ENCODE measurements around the gene CBLIF.

CBLIF gene

GRCh38 chr11:59833602-59834001 lies 11.7 kb downstream of the CBLIF start:
- no peak overlapping the region for H3K4ac ChIP-seq (ENCODE audit: low read length)

GRCh38 chr11:59829358-59829757 lies 15.9 kb downstream of the CBLIF start:
- no peaks in the 10 kb centered on the region for H3K36me3 ChIP-seq (replicated peaks in 1 of 2; ENCODE audit: control insufficient read depth in 2 of 2, insufficient read depth in 2 of 2, low read length in 2 of 2)
- no peak overlapping the region for H4K8ac ChIP-seq (ENCODE audit: low read depth, low read length)
- no peak overlapping the region for H2AFZ ChIP-seq (ENCODE audit: low read length)
- no peak for DNase-seq (ENCODE audit: low spot score)
- no CpG with 5 or more reads among the region's 3 CpGs for WGBS, 2 donors (ENCODE audit: extremely low coverage in 2 of 2, insufficient read length in 2 of 2, insufficient replicate concordance in 1 of 2)
- H2BK120ac ChIP-seq (ENCODE audit: low read depth, low read length), result no peak overlapping the region
- no peak overlapping the region for H2BK5ac ChIP-seq (ENCODE audit: low read length)
- H3K23ac ChIP-seq (ENCODE audit: low read depth, low read length, poor library complexity), result no peak overlapping the region
- peaks cover 0 to 1% of the 10 kb centered on the region in 2 donors for H3K9me3 ChIP-seq (replicated peaks in 1 of 2; ENCODE audit: control insufficient read depth in 2 of 2, insufficient read depth in 1 of 2, low read depth in 1 of 2, low read length in 2 of 2)
- no peak overlapping the region for H3K4ac ChIP-seq (ENCODE audit: low read length)
- H2AK5ac ChIP-seq (ENCODE audit: low read depth, low read length), result no peak overlapping the region
- H2BK15ac ChIP-seq (ENCODE audit: low read length), result no peak overlapping the region
- H3K4me1 ChIP-seq (ENCODE audit: control insufficient read depth in 2 of 2, insufficient read depth in 1 of 2, low read depth in 1 of 2, low read length in 2 of 2), result no peaks in the 10 kb centered on the region
- no peaks in the 10 kb centered on the region for H3K79me1 ChIP-seq (ENCODE audit: low read depth, low read length)
- H3K27me3 ChIP-seq (ENCODE audit: control insufficient read depth in 3 of 3, insufficient read depth in 3 of 3, low read depth in 1 of 3, low read length in 3 of 3), result no peaks in the 10 kb centered on the region
- no peak overlapping the region for H3K4me3 ChIP-seq (ENCODE audit: low read length in 2 of 2)
- no peak overlapping the region for H3K18ac ChIP-seq (ENCODE audit: low read length)
- no peak overlapping the region for H4K91ac ChIP-seq (ENCODE audit: low read depth, low read length, poor library complexity)
- no peak overlapping the region for H2BK12ac ChIP-seq (ENCODE audit: low read length)
- no peak overlapping the region for H3K4me2 ChIP-seq (ENCODE audit: insufficient read depth, low read length, poor library complexity, severe bottlenecking)
- no peak overlapping the region for H3K14ac ChIP-seq (ENCODE audit: low read length)
- H3K9ac ChIP-seq (ENCODE audit: low read depth, low read length, poor library complexity), result no peak overlapping the region
- H3K27ac ChIP-seq (replicated peaks; ENCODE audit: low read length), result no peak overlapping the region

More at GRCh38 chr11:59833602-59834001, 11.7 kb downstream of the CBLIF start:
- H4K8ac ChIP-seq (ENCODE audit: low read depth, low read length), result no peak overlapping the region
- no peak overlapping the region for H3K9ac ChIP-seq (ENCODE audit: low read depth, low read length, poor library complexity)
- H3K36me3 ChIP-seq (replicated peaks in 1 of 2; ENCODE audit: control insufficient read depth in 2 of 2, insufficient read depth in 2 of 2, low read length in 2 of 2), result no peaks in the 10 kb centered on the region
- no peak overlapping the region for H3K27ac ChIP-seq (replicated peaks; ENCODE audit: low read length)
- H4K91ac ChIP-seq (ENCODE audit: low read depth, low read length, poor library complexity), result no peak overlapping the region
- H3K14ac ChIP-seq (ENCODE audit: low read length), result no peak overlapping the region
- H3K4me1 ChIP-seq (ENCODE audit: control insufficient read depth in 2 of 2, insufficient read depth in 1 of 2, low read depth in 1 of 2, low read length in 2 of 2), result no peaks in the 10 kb centered on the region
- no peaks in the 10 kb centered on the region for H3K27me3 ChIP-seq (ENCODE audit: control insufficient read depth in 3 of 3, insufficient read depth in 3 of 3, low read depth in 1 of 3, low read length in 3 of 3)
- H3K4me2 ChIP-seq (ENCODE audit: insufficient read depth, low read length, poor library complexity, severe bottlenecking), result no peak overlapping the region
- no CpG with 5 or more reads among the region's 2 CpGs for WGBS, 2 donors (ENCODE audit: extremely low coverage in 2 of 2, insufficient read length in 2 of 2, insufficient replicate concordance in 1 of 2)
- H3K79me1 ChIP-seq (ENCODE audit: low read depth, low read length), result no peaks in the 10 kb centered on the region
- peaks cover 0 to 1% of the 10 kb centered on the region in 2 donors for H3K9me3 ChIP-seq (replicated peaks in 1 of 2; ENCODE audit: control insufficient read depth in 2 of 2, insufficient read depth in 1 of 2, low read depth in 1 of 2, low read length in 2 of 2)
- H3K18ac ChIP-seq (ENCODE audit: low read length), result no peak overlapping the region
- H2BK12ac ChIP-seq (ENCODE audit: low read length), result no peak overlapping the region
- no peak overlapping the region for H2AFZ ChIP-seq (ENCODE audit: low read length)
- DNase-seq (ENCODE audit: low spot score), result no peak
- no peak overlapping the region for H2BK15ac ChIP-seq (ENCODE audit: low read length)
- H3K23ac ChIP-seq (ENCODE audit: low read depth, low read length, poor library complexity), result no peak overlapping the region
- no peak overlapping the region for H2BK120ac ChIP-seq (ENCODE audit: low read depth, low read length)
- H2BK5ac ChIP-seq (ENCODE audit: low read length), result no peak overlapping the region
- no peak overlapping the region for H2AK5ac ChIP-seq (ENCODE audit: low read depth, low read length)
- no peak overlapping the region for H3K4me3 ChIP-seq (ENCODE audit: low read length in 2 of 2)

GRCh38 chr11:59822989-59823566 lies 22.2 kb downstream of the CBLIF start:
- Histone ChIP-seq H3K18ac (ENCODE audit: low read length) (no peak overlapping the region), H3K4me1 (ENCODE audit: control insufficient read depth in 2 of 2, insufficient read depth in 1 of 2, low read depth in 1 of 2, low read length in 2 of 2) (no peaks in the 10 kb centered on the region), H3K14ac (ENCODE audit: low read length) (no peak overlapping the region), H3K9ac (ENCODE audit: low read depth, low read length, poor library complexity) (no peak overlapping the region), H3K9me3 (replicated peaks in 1 of 2; ENCODE audit: control insufficient read depth in 2 of 2, insufficient read depth in 1 of 2, low read depth in 1 of 2, low read length in 2 of 2) (no peaks in the 10 kb centered on the region), H2BK5ac (ENCODE audit: low read length) (no peak overlapping the region), H4K8ac (ENCODE audit: low read depth, low read length) (no peak overlapping the region), H3K4me2 (ENCODE audit: insufficient read depth, low read length, poor library complexity, severe bottlenecking) (no peak overlapping the region), H3K36me3 (replicated peaks in 1 of 2; ENCODE audit: control insufficient read depth in 2 of 2, insufficient read depth in 2 of 2, low read length in 2 of 2) (no peaks in the 10 kb centered on the region), H2BK120ac (ENCODE audit: low read depth, low read length) (no peak overlapping the region), H3K23ac (ENCODE audit: low read depth, low read length, poor library complexity) (no peak overlapping the region), H3K27ac (replicated peaks; ENCODE audit: low read length) (no peak overlapping the region), H4K91ac (ENCODE audit: low read depth, low read length, poor library complexity) (no peak overlapping the region), H3K27me3 (ENCODE audit: control insufficient read depth in 3 of 3, insufficient read depth in 3 of 3, low read depth in 1 of 3, low read length in 3 of 3) (peaks cover 0 to 18% (median 0%) of the 10 kb centered on the region in 3 experiments), H3K4me3 (ENCODE audit: low read length in 2 of 2) (no peak overlapping the region), H2AK5ac (ENCODE audit: low read depth, low read length) (no peak overlapping the region), H3K4ac (ENCODE audit: low read length) (no peak overlapping the region), H3K79me1 (ENCODE audit: low read depth, low read length) (no peaks in the 10 kb centered on the region), H2BK15ac (ENCODE audit: low read length) (no peak overlapping the region), H2BK12ac (ENCODE audit: low read length) (no peak overlapping the region), H2AFZ (ENCODE audit: low read length) (no peak overlapping the region)
- DNase-seq (ENCODE audit: low spot score), result peak; percentile 30
- no CpG with 5 or more reads among the region's 9 CpGs for WGBS, 2 donors (ENCODE audit: extremely low coverage in 2 of 2, insufficient read length in 2 of 2, insufficient replicate concordance in 1 of 2)

GRCh38 chr11:59818572-59818971 lies 26.7 kb downstream of the CBLIF start:
- Histone ChIP-seq H2BK15ac (ENCODE audit: low read length) (no peak overlapping the region), H3K36me3 (replicated peaks in 1 of 2; ENCODE audit: control insufficient read depth in 2 of 2, insufficient read depth in 2 of 2, low read length in 2 of 2) (no peaks in the 10 kb centered on the region)
- no peak for DNase-seq (ENCODE audit: low spot score)

More at GRCh38 chr11:59818572-59818971, 26.7 kb downstream of the CBLIF start:
- Histone ChIP-seq H3K14ac (ENCODE audit: low read length) (no peak overlapping the region), H2AFZ (ENCODE audit: low read length) (no peak overlapping the region), H4K8ac (ENCODE audit: low read depth, low read length) (no peak overlapping the region), H2BK5ac (ENCODE audit: low read length) (no peak overlapping the region), H3K9me3 (replicated peaks in 1 of 2; ENCODE audit: control insufficient read depth in 2 of 2, insufficient read depth in 1 of 2, low read depth in 1 of 2, low read length in 2 of 2) (no peaks in the 10 kb centered on the region), H3K27me3 (ENCODE audit: control insufficient read depth in 3 of 3, insufficient read depth in 3 of 3, low read depth in 1 of 3, low read length in 3 of 3) (peaks cover 0 to 25% (median 0%) of the 10 kb centered on the region in 3 experiments), H3K27ac (replicated peaks; ENCODE audit: low read length) (no peak overlapping the region), H4K91ac (ENCODE audit: low read depth, low read length, poor library complexity) (no peak overlapping the region), H3K79me1 (ENCODE audit: low read depth, low read length) (no peaks in the 10 kb centered on the region), H2BK120ac (ENCODE audit: low read depth, low read length) (no peak overlapping the region), H3K9ac (ENCODE audit: low read depth, low read length, poor library complexity) (no peak overlapping the region), H3K18ac (ENCODE audit: low read length) (no peak overlapping the region), H2BK12ac (ENCODE audit: low read length) (no peak overlapping the region), H3K4ac (ENCODE audit: low read length) (no peak overlapping the region), H2AK5ac (ENCODE audit: low read depth, low read length) (no peak overlapping the region), H3K4me1 (ENCODE audit: control insufficient read depth in 2 of 2, insufficient read depth in 1 of 2, low read depth in 1 of 2, low read length in 2 of 2) (no peaks in the 10 kb centered on the region), H3K4me3 (ENCODE audit: low read length in 2 of 2) (no peak overlapping the region), H3K23ac (ENCODE audit: low read depth, low read length, poor library complexity) (no peak overlapping the region), H3K4me2 (ENCODE audit: insufficient read depth, low read length, poor library complexity, severe bottlenecking) (no peak overlapping the region)
- WGBS, 2 donors (ENCODE audit: extremely low coverage in 2 of 2, insufficient read length in 2 of 2, insufficient replicate concordance in 1 of 2), result no CpG with 5 or more reads among the region's 4 CpGs

Data from neuronal stem cell (in vitro differentiated cells).